GM12872 (cell line): ENCODE measurements around the gene LRP1B.

Experiments
- TF ChIP-seq, protein P1 (sequence below): IDR thresholded peaks from 3 replicates; pipeline ENCODE4 v1.5.1; 2011; ENCODE audit warnings: low read depth, mild to moderate bottlenecking, low read length, moderate library complexity; ENCODE audit not compliant: insufficient read depth

The LRP1B gene

GRCh38 chr2:140975237-140975636 is 1155.6 kb downstream of the LRP1B start:
- TF ChIP-seq, protein P1, sequence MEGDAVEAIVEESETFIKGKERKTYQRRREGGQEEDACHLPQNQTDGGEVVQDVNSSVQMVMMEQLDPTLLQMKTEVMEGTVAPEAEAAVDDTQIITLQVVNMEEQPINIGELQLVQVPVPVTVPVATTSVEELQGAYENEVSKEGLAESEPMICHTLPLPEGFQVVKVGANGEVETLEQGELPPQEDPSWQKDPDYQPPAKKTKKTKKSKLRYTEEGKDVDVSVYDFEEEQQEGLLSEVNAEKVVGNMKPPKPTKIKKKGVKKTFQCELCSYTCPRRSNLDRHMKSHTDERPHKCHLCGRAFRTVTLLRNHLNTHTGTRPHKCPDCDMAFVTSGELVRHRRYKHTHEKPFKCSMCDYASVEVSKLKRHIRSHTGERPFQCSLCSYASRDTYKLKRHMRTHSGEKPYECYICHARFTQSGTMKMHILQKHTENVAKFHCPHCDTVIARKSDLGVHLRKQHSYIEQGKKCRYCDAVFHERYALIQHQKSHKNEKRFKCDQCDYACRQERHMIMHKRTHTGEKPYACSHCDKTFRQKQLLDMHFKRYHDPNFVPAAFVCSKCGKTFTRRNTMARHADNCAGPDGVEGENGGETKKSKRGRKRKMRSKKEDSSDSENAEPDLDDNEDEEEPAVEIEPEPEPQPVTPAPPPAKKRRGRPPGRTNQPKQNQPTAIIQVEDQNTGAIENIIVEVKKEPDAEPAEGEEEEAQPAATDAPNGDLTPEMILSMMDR, result no peak

DNA sequence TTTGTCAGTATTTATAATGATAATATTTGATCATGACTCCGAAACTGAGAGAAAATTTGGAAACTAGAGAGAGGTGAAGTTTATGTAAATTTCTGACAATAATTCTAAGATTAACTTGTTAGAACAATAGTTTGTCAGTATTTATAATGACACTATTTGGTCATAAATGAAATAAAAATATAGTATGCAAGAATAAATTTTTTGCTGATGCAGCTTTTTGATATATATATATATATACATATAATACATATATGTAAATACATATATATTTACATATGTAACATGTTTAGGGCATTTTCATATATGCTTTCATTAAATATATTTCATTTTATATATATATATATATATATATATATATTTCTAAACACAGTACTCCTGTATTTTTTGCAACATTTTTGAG is 1158.1 kb downstream of the LRP1B start:
- TF ChIP-seq, protein P1, result no peak

DNA sequence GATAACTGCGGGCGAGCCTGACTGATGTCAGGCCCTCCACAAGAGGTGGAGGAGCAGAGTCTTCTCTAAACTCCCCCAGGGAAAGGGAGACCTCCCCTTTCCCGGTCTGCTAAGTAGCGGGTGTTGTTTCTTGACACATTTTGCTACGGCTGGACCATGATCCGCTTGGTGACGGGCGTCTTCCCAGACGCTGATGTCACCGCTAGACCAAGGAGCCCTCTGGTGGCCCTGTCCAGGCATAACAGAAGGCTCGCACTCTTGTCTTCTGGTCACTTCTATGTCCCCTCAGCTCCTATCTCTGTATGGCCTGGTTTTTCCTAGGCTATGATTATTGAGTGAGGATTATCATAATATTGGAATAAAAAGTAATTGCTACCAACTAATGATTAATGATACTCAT is 1166.5 kb downstream of the LRP1B start:
- TF ChIP-seq, protein P1, result peak; percentile 29; the same call in 1 of the 3 replicates

DNA sequence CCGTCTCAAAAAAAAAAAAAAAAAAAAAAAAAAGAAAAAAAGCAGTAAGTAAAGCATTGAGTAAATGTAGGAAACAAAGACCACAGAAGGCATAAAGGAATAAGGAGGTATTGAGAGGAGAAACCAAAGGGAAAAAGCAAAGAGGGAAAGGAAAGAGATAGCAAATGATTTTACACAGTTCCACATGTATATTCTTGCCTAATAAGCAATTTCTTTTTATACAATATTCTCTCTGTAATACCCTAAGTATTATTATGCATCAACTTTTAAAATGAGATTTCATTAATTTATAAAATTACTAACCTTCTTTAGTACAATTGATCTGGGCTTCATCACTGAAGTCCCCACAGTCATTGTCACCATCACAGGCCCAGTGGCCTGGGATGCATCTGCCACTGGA is 1180.9 kb downstream of the LRP1B start:
- TF ChIP-seq, protein P1, result no peak

DNA sequence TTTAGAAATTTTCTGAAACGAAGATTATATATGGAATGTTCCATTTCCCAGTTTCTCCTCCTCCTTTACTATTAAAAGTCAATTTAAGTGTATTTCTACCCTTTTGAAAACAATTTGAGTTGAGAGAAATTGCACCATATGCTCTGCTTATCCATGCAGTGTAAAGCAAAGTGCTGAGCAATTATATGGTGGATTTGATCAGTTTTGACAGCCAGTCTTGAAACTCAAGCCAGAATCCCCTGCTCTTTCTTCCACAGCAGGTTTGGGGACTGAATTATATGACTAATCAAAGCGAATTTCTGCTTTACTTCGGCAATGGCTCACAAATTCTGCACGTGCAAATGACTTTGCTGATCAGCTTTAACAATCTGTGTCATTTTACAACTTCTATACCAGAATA is 1183.6 kb downstream of the LRP1B start:
- TF ChIP-seq, protein P1, result no peak

GRCh38 chr2:140943867-140944266 is 1186.9 kb downstream of the LRP1B start:
- TF ChIP-seq, protein P1, result no peak

GRCh38 chr2:140942284-140942683 is 1188.5 kb downstream of the LRP1B start:
- TF ChIP-seq, protein P1, result no peak

DNA sequence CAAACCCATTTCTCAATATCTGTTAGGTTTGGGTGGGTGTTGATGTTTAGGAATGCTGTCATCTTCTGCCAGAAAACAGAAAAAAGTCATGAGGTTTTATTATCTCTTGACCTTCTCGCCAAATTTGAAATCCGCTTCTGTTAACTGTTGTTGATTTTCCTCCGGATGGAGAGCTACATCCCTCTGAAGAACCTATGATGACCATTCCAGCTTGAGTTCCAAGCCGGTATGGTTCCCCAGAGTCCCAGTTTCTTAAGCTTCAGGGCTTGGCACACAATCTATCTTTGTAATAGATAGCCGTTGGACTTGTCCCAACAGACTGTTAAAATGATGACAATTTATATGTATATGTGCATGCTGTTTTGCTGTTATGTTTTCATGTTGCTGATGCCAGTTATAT is 1201.0 kb downstream of the LRP1B start:
- TF ChIP-seq, protein P1, result no peak
